Activated CD8-positive, alpha-beta T cell treated with anti-CD3 and anti-CD28 coated beads for 36 hours (primary cell): ENCODE results near the gene AFAP1L1. TPM values are rescaled to one million over a fixed set of nuclear protein-coding genes. Genes with fewer than 3 reads are reported as not detected.

Experiments used
- ATAC-seq: fragments of 200-7000 bp; cut with Tn5 transposase; one replicate; pipeline ENCODE4 v1.10.0; 2021; ENCODE audit warnings: mild to moderate bottlenecking, moderate library complexity
- CTCF ChIA-PET: fragments of 350-600 bp; sonication (Branson Sonifier 250); formaldehyde crosslinking; loops from one replicate; lab custom pipeline; 2021; ENCODE audit warnings: antibody characterized with exemption; lab: Charles Lee
- POLR2A ChIA-PET: fragments of 350-600 bp; sonication (Branson Sonifier 250); formaldehyde crosslinking; loops from one replicate; lab custom pipeline; 2021; ENCODE audit warnings: antibody characterized with exemption; lab: Charles Lee
- DNase-seq: peaks from one replicate; pipeline ENCODE4 v3.0.0-alpha.2; 2020
- H3K27ac Mint-ChIP-seq: one replicate; pipeline ENCODE4 v1.8.0; 2021; ENCODE audit warnings: mild to moderate bottlenecking, mixed read lengths
- H3K27me3 Mint-ChIP-seq: one replicate; pipeline ENCODE4 v1.8.0; 2021; ENCODE audit warnings: mixed read lengths
- H3K36me3 Mint-ChIP-seq: one replicate; pipeline ENCODE4 v1.8.0; 2021; ENCODE audit warnings: low read depth, mixed read lengths
- H3K4me1 Mint-ChIP-seq: one replicate; pipeline ENCODE4 v1.8.0; 2021; ENCODE audit warnings: low read depth, mixed read lengths
- H3K4me3 Mint-ChIP-seq: one replicate; pipeline ENCODE4 v1.8.0; 2021; ENCODE audit warnings: mild to moderate bottlenecking, moderate library complexity, mixed read lengths
- H3K9me3 Mint-ChIP-seq: one replicate; pipeline ENCODE4 v1.8.0; 2021; ENCODE audit warnings: mixed read lengths
- intact Hi-C: fragments of 100-400 bp; cut with micrococcal nuclease; formaldehyde crosslinking; loops from one replicate; pipeline ENCODE4 v1.10.0; 2022
- total RNA-seq, 2 experiments: library from RNA; stranded (reverse); gene quantifications; one replicate each; pipeline ENCODE4 v1.2.3, GENCODE V29; 2021
- TF ChIP-seq, protein P1 (sequence below): fragments of 200-600 bp; IDR thresholded peaks from one replicate; pipeline ENCODE4 v1.8.0; 2022; ENCODE audit warnings: antibody characterized with exemption, mild to moderate bottlenecking

AFAP1L1 gene
- total RNA-seq, 2 experiments from 2014 or later = 1.3 to 1.6 TPM

DNA sequence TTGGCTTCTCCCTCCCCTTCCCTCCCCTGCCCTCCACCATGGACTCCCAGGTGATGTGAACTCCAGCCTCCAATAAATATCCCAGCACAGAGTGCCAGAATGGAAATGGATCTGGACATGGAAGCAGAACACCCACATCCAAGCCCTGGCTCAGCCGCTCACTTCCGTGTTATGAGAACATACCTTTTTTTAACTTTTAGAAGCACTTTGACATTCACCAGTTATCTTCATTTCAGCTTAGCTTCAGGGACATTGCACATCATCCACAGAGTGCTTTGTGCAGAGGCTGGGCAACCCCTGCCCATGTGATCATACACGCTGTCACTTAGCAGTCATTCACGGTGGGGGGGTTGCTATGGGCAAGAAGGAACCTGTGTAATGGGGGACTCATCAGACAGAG lies 9.1 kb downstream of the AFAP1L1 start:
- no peak for ATAC-seq
- H3K9me3 Mint-ChIP-seq = no peaks in the 10 kb centered on the region

GRCh38 chr5:149282027-149282965 lies 10.6 kb downstream of the AFAP1L1 start:
- Mint-ChIP-seq H3K4me3 (no peak overlapping the region), H3K9me3 (no peaks in the 10 kb centered on the region), H3K27ac (no peak overlapping the region), H3K36me3 (no peaks in the 10 kb centered on the region), H3K27me3 (no peaks in the 10 kb centered on the region), H3K4me1 (no peaks in the 10 kb centered on the region)
- intact Hi-C loops = no loop called here
- TF ChIP-seq, protein P1, sequence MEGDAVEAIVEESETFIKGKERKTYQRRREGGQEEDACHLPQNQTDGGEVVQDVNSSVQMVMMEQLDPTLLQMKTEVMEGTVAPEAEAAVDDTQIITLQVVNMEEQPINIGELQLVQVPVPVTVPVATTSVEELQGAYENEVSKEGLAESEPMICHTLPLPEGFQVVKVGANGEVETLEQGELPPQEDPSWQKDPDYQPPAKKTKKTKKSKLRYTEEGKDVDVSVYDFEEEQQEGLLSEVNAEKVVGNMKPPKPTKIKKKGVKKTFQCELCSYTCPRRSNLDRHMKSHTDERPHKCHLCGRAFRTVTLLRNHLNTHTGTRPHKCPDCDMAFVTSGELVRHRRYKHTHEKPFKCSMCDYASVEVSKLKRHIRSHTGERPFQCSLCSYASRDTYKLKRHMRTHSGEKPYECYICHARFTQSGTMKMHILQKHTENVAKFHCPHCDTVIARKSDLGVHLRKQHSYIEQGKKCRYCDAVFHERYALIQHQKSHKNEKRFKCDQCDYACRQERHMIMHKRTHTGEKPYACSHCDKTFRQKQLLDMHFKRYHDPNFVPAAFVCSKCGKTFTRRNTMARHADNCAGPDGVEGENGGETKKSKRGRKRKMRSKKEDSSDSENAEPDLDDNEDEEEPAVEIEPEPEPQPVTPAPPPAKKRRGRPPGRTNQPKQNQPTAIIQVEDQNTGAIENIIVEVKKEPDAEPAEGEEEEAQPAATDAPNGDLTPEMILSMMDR = no peak
- DNase-seq = no peak
- ChIA-PET CTCF (interaction anchor here (1.6 kb wide), 1 partner anchor 13 kb away, joined by 4 read pairs; no protein-coding TSS in a partner anchor), POLR2A (no interaction called here)
- ATAC-seq = no peak

More for the DNA sequence above, 9.1 kb downstream of the AFAP1L1 start:
- no peak overlapping the region for H3K4me3 Mint-ChIP-seq
- no peaks in the 10 kb centered on the region for H3K36me3 Mint-ChIP-seq
- DNase-seq = no peak
- no peak overlapping the region for H3K27ac Mint-ChIP-seq
- intact Hi-C loops = no loop called here
- TF ChIP-seq, protein P1 = no peak
- no peaks in the 10 kb centered on the region for H3K4me1 Mint-ChIP-seq
- CTCF ChIA-PET = interaction anchor here (1.6 to 1.9 kb wide), 2 partner anchors 12 to 88 kb away, joined by 4 read pairs; no protein-coding TSS in a partner anchor
- POLR2A ChIA-PET = no interaction called here
- no peaks in the 10 kb centered on the region for H3K27me3 Mint-ChIP-seq

GRCh38 chr5:149282966-149283332 lies 11.3 kb downstream of the AFAP1L1 start:
- CTCF ChIA-PET = no interaction called here
- ATAC-seq = no peak
- Mint-ChIP-seq H3K36me3 (no peaks in the 10 kb centered on the region), H3K4me3 (no peak overlapping the region), H3K27me3 (no peaks in the 10 kb centered on the region), H3K27ac (no peak overlapping the region), H3K4me1 (no peaks in the 10 kb centered on the region), H3K9me3 (no peaks in the 10 kb centered on the region)
- POLR2A ChIA-PET = no interaction called here
- intact Hi-C loops = no loop called here
- TF ChIP-seq, protein P1 = no peak
- DNase-seq = no peak

- no peaks in the 10 kb centered on the region for H3K9me3 Mint-ChIP-seq
- H3K4me3 Mint-ChIP-seq = no peak overlapping the region
- H3K27me3 Mint-ChIP-seq = no peaks in the 10 kb centered on the region
- DNase-seq (no peak), ATAC-seq (no peak)
- intact Hi-C loops = no loop called here
- H3K36me3 Mint-ChIP-seq = no peaks in the 10 kb centered on the region
- no peaks in the 10 kb centered on the region for H3K4me1 Mint-ChIP-seq
- TF ChIP-seq, protein P1 = no peak
- ChIA-PET POLR2A (no interaction called here), CTCF (no interaction called here)
- no peak overlapping the region for H3K27ac Mint-ChIP-seq
Observed at GRCh38 chr5:149283626-149284480, 12.2 kb downstream of the AFAP1L1 start.
